GM23248 (cell line): ENCODE data around the gene UGT1A10.

Experiments used
- EZH2 ChIP-seq: fragments of 200-600 bp; sonication (generic); IDR thresholded peaks from 2 replicates; pipeline ENCODE4 v1.6.1; 2018; ENCODE audit warnings: antibody characterized with exemption, mild to moderate bottlenecking; ENCODE audit not compliant: insufficient read depth, poor library complexity, severe bottlenecking
- EZH2phosphoT487 ChIP-seq: fragments of 200-600 bp; sonication (generic); IDR thresholded peaks from 2 replicates; pipeline ENCODE4 v1.6.1; 2018; ENCODE audit warnings: antibody characterized with exemption, moderate library complexity, mild to moderate bottlenecking, low read depth; ENCODE audit not compliant: insufficient read depth

DNA sequence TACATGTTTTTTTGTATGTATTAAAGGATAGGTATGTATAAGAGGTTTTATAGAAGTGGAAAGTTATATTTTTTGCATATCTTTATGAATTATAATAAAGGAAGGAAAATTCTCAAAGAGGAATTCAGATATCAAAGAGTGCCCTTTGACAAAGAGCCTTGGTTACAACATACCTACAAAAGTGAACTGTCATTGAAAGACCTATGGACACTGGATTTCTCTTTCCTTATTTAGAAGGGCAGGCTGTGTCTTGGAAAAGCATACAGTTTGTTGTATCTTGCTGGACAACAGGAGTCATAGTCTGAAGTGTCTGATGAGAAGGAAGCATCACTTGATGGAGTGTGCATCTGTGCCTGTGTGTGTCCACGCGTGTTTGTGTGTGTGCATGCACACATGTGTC lies 15.2 kb downstream of the UGT1A10 start:
- no peak for TF ChIP-seq EZH2phosphoT487
- no peak for TF ChIP-seq EZH2
